NT2/D1 (cell line): ENCODE results near the gene RAP1A.
"Not testable (repeated sequence)": the region's sequence is repeated elsewhere in the genome, so short reads cannot be mapped to it uniquely, and the experiment has no call there.

Experiments used
- DNase-seq: peaks from one replicate; pipeline ENCODE4 v3.0.0-alpha.2; 2011; ENCODE audit warnings: low read depth, low spot score
- H3K27me3 ChIP-seq: 2 replicates; pipeline ENCODE4 v1.6.0; 2011; ENCODE audit warnings: mild to moderate bottlenecking; ENCODE audit not compliant: insufficient read length, insufficient read depth
- H3K36me3 ChIP-seq: 2 replicates; pipeline ENCODE4 v1.6.1; 2011; ENCODE audit warnings: mild to moderate bottlenecking, low read length, mixed read lengths; ENCODE audit not compliant: insufficient read depth, insufficient read length
- H3K4me1 ChIP-seq: 2 replicates; pipeline ENCODE4 v1.5.1; 2011; ENCODE audit not compliant: insufficient read depth, insufficient read length
- H3K4me3 ChIP-seq: 2 replicates; pipeline ENCODE4 v1.5.1; 2011; ENCODE audit warnings: low read depth; ENCODE audit not compliant: insufficient read length
- H3K9ac ChIP-seq: 2 replicates; pipeline ENCODE4 v1.6.0; 2011; ENCODE audit warnings: low read depth; ENCODE audit not compliant: insufficient read length
- H3K9me3 ChIP-seq: 2 replicates; pipeline ENCODE4 v1.5.1; 2011; ENCODE audit warnings: mild to moderate bottlenecking, low read length; ENCODE audit not compliant: insufficient read depth
- SUZ12 ChIP-seq: IDR thresholded peaks from 2 replicates; pipeline ENCODE4 v1.6.1; 2011; ENCODE audit not compliant: insufficient read length, insufficient read depth; ENCODE audit errors: extremely low read depth
- YY1 ChIP-seq: IDR thresholded peaks from 2 replicates; pipeline ENCODE4 v1.6.1; 2011; ENCODE audit not compliant: insufficient read length, insufficient read depth
- ZNF274 ChIP-seq: IDR thresholded peaks from 2 replicates; pipeline ENCODE4 v1.6.1; 2011; ENCODE audit warnings: mild to moderate bottlenecking, low read depth, low read length

The RAP1A gene

GRCh38 chr1:111736548-111737215 is 117.1 kb downstream of the RAP1A start:
- Histone ChIP-seq H3K9me3 (no peaks in the 10 kb centered on the region), H3K4me1 (peaks cover 25% of the 10 kb centered on the region), H3K36me3 (peaks cover 6% of the 10 kb centered on the region), H3K4me3 (no peak overlapping the region), H3K9ac (no peak overlapping the region), H3K27me3 (peaks cover 23% of the 10 kb centered on the region)
- DNase-seq: no peak
- no peak for TF ChIP-seq ZNF274
- TF ChIP-seq YY1: no peak
- no peak for TF ChIP-seq SUZ12

- Histone ChIP-seq H3K9me3 (no peaks in the 10 kb centered on the region), H3K4me1 (peaks cover 25% of the 10 kb centered on the region), H3K36me3 (peaks cover 5% of the 10 kb centered on the region), H3K27me3 (peaks cover 28% of the 10 kb centered on the region), H3K9ac (peak overlapping the region; percentile 83), H3K4me3 (peak overlapping the region; percentile 64)
- TF ChIP-seq ZNF274: no peak
- TF ChIP-seq SUZ12: no peak
- TF ChIP-seq YY1: no peak
- no peak for DNase-seq
Observed at GRCh38 chr1:111737216-111738132, 117.9 kb downstream of the RAP1A start.

GRCh38 chr1:111738133-111738435 is 118.5 kb downstream of the RAP1A start:
- peak overlapping the region; percentile 83 for H3K9ac ChIP-seq
- peaks cover 25% of the 10 kb centered on the region for H3K4me1 ChIP-seq
- TF ChIP-seq YY1: no peak
- TF ChIP-seq SUZ12: no peak
- TF ChIP-seq ZNF274: no peak

GRCh38 chr1:111738436-111739193 is 119.0 kb downstream of the RAP1A start:
- peaks cover 25% of the 10 kb centered on the region for H3K4me1 ChIP-seq
- no peak for DNase-seq

More at GRCh38 chr1:111738133-111738435, 118.5 kb downstream of the RAP1A start:
- Histone ChIP-seq H3K4me3 (peak overlapping the region; percentile 64), H3K36me3 (peaks cover 5% of the 10 kb centered on the region), H3K27me3 (peaks cover 33% of the 10 kb centered on the region), H3K9me3 (no peaks in the 10 kb centered on the region)
- DNase-seq: no peak

GRCh38 chr1:111739194-111739924 is 119.8 kb downstream of the RAP1A start, which contains the start of gene INKA2:
Gene INKA2 (minus strand): TSS chr1:111739395. CDS start chr1:111739242, 153 bp downstream.
- H3K9ac ChIP-seq: peak within 1 kb of the TSS; percentile 83
- DNase-seq: peak; percentile 71
- H3K4me1 ChIP-seq: peaks cover 22% of the 10 kb centered on the region
- H3K36me3 ChIP-seq: peaks cover 5% of the 10 kb centered on the region
- H3K27me3 ChIP-seq: peaks cover 41% of the 10 kb centered on the region
- no peaks in the 10 kb centered on the region for H3K9me3 ChIP-seq
- peak within 1 kb of the TSS; percentile 64 for H3K4me3 ChIP-seq
- TF ChIP-seq YY1 (no peak), ZNF274 (no peak), SUZ12 (no peak)

More at GRCh38 chr1:111738436-111739193, 119.0 kb downstream of the RAP1A start:
- peaks cover 5% of the 10 kb centered on the region for H3K36me3 ChIP-seq
- no peaks in the 10 kb centered on the region for H3K9me3 ChIP-seq
- H3K4me3 ChIP-seq: peak overlapping the region; percentile 64
- TF ChIP-seq ZNF274: no peak
- no peak for TF ChIP-seq YY1
- no peak for TF ChIP-seq SUZ12
- peaks cover 38% of the 10 kb centered on the region for H3K27me3 ChIP-seq
- peak overlapping the region; percentile 83 for H3K9ac ChIP-seq

GRCh38 chr1:111739925-111740765 is 120.6 kb downstream of the RAP1A start:
- TF ChIP-seq ZNF274 (no peak), SUZ12 (no peak), YY1 (no peak)
- Histone ChIP-seq H3K27me3 (peaks cover 38% of the 10 kb centered on the region), H3K9me3 (no peaks in the 10 kb centered on the region), H3K9ac (peak overlapping the region; percentile 80), H3K4me3 (peak overlapping the region; percentile 64), H3K36me3 (no peaks in the 10 kb centered on the region), H3K4me1 (peaks cover 21% of the 10 kb centered on the region)
- peak; percentile 86 for DNase-seq

- H3K27me3 ChIP-seq: peaks cover 37% of the 10 kb centered on the region
- H3K36me3 ChIP-seq, H3K4me3 ChIP-seq, DNase-seq, H3K4me1 ChIP-seq, H3K9me3 ChIP-seq, H3K9ac ChIP-seq: not testable (repeated sequence)
Observed at GRCh38 chr1:111742292-111742691, 122.7 kb downstream of the RAP1A start.
